VCaP (cell line): ENCODE results near the gene ITGAV.

Experiments used
- H3K27ac ChIP-seq: fragments of 450-650 bp; 2 replicates; pipeline ENCODE4 v1.5.1; 2017
- TF ChIP-seq, protein P1 (sequence below): fragments of 450-650 bp; conservative IDR thresholded peaks from 2 replicates; pipeline ENCODE4 v1.5.1; 2017; ENCODE audit warnings: mild to moderate bottlenecking, moderate library complexity

ITGAV gene

DNA sequence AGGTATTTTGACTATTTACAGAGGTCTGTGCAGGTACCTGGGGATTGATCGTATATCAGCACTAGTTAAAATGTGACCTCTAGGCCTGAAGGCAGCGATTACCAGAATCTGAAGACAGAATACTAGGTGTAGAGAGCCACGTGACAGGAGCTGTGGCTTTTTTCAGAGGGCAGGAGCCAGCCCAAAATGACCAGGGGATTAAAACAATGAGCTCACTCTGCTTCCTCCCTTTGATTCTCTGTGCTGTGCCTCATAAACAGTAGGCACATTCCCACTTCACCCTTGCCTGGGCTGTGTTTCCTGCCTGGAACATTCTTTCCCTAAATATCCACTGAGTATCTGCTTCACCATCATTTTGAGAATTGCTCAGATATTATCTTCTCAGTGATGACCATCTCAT is 15.2 kb downstream of the ITGAV start:
- TF ChIP-seq, protein P1, sequence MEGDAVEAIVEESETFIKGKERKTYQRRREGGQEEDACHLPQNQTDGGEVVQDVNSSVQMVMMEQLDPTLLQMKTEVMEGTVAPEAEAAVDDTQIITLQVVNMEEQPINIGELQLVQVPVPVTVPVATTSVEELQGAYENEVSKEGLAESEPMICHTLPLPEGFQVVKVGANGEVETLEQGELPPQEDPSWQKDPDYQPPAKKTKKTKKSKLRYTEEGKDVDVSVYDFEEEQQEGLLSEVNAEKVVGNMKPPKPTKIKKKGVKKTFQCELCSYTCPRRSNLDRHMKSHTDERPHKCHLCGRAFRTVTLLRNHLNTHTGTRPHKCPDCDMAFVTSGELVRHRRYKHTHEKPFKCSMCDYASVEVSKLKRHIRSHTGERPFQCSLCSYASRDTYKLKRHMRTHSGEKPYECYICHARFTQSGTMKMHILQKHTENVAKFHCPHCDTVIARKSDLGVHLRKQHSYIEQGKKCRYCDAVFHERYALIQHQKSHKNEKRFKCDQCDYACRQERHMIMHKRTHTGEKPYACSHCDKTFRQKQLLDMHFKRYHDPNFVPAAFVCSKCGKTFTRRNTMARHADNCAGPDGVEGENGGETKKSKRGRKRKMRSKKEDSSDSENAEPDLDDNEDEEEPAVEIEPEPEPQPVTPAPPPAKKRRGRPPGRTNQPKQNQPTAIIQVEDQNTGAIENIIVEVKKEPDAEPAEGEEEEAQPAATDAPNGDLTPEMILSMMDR = no peak
- no peak overlapping the region for H3K27ac ChIP-seq

GRCh38 chr2:186607660-186608324 is 17.9 kb downstream of the ITGAV start:
- no peak overlapping the region for H3K27ac ChIP-seq
- TF ChIP-seq, protein P1 = no peak

DNA sequence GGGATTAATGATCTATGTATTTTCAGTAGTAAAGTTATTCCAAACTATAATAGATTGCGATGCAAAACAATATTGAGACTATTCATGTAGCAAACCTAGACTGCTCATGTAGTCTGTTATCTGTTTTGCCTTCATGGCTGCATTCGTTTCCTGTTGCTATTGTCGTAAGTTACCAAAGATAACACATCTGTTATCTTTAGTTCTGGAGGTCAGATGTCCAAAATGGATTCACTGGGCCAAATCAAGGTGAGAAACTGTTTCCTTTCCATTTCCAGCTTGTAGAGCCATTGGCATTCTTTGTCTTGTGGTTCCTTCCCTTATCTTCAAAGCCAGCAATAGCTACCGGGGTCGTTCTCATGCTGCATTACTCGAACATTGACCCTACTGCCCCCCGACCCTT is 20.9 kb downstream of the ITGAV start:
- TF ChIP-seq, protein P1 = no peak
- no peak overlapping the region for H3K27ac ChIP-seq

GRCh38 chr2:186611526-186611925 is 21.7 kb downstream of the ITGAV start:
- no peak overlapping the region for H3K27ac ChIP-seq
- TF ChIP-seq, protein P1 = no peak

DNA sequence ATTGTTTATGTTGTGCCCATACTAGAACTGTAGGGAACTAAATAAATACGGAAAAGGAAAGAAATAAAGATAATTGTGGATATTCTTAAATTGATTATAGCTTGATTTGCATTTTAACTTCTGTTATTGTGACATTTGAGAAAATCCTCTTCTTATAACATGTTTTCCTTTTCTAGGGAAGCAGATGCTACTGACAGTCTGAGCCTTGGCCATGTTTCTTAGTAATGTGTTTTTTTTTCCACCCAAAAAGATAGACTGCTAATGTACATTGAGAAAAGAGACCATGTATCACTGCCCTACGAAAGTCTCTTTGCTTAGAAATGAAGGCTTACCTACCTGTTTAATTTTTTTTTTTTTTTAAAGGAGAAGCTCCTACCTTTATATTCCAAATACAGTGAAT is 22.2 kb downstream of the ITGAV start:
- H3K27ac ChIP-seq = no peak overlapping the region
- TF ChIP-seq, protein P1 = no peak

- no peak overlapping the region for H3K27ac ChIP-seq
- TF ChIP-seq, protein P1 = no peak
Observed at GRCh38 chr2:186612555-186613440, 22.9 kb downstream of the ITGAV start.

- TF ChIP-seq, protein P1 = no peak
- H3K27ac ChIP-seq = no peak overlapping the region
Observed at GRCh38 chr2:186614373-186614772, 24.5 kb downstream of the ITGAV start.
